GM18507 (cell line): ENCODE data around the gene NSF.
"Not testable (repeated sequence)": the region's sequence is repeated elsewhere in the genome, so short reads cannot be mapped to it uniquely, and the experiment has no call there.

Experiments
- DNase-seq: peaks from one replicate; pipeline ENCODE4 v3.0.0; 2011; ENCODE audit warnings: low read depth; ENCODE audit not compliant: insufficient read length; ENCODE audit errors: extremely low spot score
- FAIRE-seq: peaks from 2 replicates; lab custom pipeline; 2011; peaks lifted over from hg19 to GRCh38; lab: Jason Lieb, UNC

NSF gene

DNA sequence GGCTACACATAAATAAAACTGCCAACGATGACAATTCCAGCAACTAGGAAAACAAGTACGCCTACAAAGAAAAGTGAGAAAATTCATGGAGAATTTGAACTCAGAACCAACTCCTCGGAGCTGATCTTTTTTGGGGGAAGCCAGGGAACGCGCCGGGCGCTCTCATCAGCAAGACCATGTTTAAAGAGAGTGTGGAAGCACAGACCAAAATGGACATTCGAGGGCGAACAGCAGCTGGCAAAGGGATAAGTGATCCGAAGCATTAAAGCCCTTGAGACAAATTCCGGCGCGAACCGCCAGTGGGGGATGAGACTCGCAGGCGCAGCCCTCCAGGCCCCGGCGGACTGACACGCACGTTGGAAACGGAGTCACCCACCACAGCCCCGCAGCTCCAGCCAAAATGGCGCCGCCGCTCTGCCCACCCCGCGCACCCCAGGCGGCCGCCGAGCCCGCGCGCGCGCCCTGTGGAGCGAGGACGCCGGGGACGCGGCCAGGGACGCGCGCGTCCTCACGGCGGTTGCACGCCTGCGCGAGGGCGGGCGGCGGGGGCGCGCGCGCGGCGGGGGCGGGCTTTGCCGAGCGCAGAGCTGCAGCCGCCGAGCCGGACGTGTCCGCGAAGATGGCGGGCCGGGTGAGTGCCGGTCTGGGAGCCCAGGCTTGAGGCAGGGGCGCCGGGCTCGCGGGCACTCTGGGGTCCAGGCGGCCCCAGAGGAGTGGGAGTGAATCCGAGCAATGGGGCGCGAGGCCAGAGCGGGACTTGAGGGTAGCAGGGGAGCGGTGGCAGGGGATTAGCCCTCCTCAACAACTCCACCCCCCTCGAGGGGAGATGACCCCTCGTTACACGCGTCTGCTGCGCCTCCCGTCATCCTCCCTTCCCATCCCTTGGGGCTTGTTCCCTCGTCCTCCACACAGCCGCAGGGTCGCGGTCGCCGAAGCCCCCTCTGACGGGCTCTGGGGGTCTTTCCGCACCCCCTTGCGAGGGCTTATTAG lies at the start of gene NSF:
Gene NSF (plus strand): TSS at position 513 of the 990 bp plus-strand sequence. CDS start 107 bp downstream, at position 620.
- peak; percentile 62 for FAIRE-seq
- not testable (repeated sequence) for DNase-seq

DNA sequence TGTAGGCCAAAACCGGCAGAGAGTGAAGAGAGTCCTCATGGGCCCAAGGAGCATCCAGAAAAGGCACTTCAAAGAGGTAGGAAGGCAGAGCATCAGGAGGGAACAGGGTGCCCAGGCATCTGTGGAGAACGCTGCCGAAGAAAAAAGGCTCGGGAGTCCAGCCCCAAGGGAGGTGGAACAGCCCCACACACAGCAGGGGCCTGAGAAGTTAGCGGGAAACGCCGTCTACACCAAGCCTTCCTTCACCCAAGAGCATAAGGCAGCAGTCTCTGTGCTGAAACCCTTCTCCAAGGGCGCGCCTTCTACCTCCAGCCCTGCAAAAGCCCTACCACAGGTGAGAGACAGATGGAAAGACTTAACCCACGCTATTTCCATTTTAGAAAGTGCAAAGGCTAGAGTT lies 41.9 kb upstream of the NSF start:
- FAIRE-seq, DNase-seq: not testable (repeated sequence)

DNA sequence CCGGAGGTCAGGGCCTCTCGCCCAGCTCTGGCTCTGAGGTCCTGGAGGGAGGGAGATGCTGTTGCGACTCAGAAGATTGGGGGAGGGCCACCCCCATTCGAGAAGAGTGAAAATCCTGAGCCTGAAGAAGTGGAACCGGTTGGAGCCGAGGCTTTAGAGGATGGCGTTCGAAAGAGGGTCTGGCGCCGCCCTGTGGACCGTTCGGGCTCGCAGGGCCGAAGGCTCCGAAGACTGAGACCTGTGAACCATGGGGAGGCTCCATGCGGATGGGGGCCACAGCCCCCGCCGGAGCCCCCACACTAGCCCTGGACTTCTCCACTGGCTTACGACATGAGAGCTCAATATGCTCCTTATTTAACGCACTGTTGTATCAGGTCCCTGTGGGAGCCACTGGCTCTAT lies 31.3 kb upstream of the NSF start:
- not testable (repeated sequence) for FAIRE-seq, DNase-seq

DNA sequence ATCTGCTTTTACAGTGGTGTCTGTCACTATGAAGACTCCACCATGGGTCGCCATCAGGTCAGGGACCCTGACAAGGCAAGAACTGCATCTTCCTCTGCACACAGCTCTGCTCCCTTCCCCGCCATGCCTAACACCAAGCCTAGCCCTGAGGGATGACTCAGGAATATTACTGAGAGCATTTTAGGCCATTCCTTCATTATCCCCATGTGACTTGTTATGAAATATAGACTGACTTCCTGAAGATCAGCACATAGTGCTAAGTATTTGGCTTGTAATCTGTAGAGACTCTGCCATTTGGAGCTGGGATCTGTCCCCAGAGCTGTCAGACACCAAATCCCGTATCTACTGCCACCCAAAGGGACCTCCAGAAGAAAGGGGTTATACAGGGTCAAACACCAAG lies 30.4 kb upstream of the NSF start:
- DNase-seq, FAIRE-seq: not testable (repeated sequence)

DNA sequence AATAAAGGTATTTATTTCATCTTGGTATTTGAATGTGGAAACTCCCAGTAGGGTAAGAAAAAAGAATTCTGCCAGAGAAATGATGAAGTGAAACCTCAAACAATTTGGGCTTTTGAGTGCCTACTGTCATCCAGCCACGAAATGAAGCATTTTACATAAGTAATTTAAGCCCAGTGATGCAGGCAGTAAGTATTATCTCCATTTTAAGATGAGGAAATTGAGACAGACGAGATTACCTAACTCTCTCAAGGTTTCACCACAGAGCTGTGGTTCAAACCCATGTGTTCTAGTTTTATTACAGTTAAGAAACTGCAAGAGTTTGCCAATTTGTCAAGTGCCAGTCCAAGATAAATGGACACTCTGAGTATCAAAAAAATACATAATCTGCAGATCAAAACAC lies 24.2 kb upstream of the NSF start:
- not testable (repeated sequence) for FAIRE-seq, DNase-seq

DNA sequence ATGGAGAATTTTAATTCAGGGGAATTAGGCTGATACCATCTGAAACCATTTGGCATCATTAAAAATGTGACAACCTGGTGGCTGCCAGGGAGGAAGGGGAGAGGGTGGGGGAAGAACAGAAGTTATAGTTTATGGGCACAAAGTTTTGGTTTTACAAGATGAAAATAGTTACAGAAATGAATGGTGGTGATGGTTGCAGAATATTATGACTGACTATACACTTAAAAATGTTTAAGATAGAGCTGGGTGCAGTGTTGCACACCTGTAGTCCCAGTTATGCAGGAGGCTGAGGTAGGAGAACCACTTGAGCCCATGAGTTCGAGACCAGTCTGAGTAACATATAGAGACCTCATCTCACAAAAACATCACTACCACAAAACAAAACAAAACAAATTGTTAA lies 23.5 kb upstream of the NSF start:
- DNase-seq, FAIRE-seq: not testable (repeated sequence)

DNA sequence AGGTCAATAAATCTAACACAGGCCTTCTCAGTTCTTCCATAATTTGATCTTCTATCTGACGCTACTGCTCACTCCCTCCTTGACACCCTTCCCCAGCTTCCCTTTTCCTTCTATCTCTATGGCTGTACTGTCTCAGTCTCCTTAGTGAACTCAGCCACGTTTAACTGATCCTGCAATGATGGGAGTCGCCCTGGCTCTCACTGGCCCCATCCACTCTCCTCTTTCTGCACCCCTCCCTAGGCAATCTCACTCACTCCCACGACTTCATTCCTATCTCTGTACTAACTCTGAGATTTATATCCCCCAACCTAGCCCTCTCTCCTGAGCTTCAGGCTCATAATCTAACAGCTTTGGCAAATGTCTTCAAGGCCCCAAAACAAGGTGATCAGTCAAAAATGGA lies 18.7 kb upstream of the NSF start:
- not testable (repeated sequence) for DNase-seq, FAIRE-seq

DNA sequence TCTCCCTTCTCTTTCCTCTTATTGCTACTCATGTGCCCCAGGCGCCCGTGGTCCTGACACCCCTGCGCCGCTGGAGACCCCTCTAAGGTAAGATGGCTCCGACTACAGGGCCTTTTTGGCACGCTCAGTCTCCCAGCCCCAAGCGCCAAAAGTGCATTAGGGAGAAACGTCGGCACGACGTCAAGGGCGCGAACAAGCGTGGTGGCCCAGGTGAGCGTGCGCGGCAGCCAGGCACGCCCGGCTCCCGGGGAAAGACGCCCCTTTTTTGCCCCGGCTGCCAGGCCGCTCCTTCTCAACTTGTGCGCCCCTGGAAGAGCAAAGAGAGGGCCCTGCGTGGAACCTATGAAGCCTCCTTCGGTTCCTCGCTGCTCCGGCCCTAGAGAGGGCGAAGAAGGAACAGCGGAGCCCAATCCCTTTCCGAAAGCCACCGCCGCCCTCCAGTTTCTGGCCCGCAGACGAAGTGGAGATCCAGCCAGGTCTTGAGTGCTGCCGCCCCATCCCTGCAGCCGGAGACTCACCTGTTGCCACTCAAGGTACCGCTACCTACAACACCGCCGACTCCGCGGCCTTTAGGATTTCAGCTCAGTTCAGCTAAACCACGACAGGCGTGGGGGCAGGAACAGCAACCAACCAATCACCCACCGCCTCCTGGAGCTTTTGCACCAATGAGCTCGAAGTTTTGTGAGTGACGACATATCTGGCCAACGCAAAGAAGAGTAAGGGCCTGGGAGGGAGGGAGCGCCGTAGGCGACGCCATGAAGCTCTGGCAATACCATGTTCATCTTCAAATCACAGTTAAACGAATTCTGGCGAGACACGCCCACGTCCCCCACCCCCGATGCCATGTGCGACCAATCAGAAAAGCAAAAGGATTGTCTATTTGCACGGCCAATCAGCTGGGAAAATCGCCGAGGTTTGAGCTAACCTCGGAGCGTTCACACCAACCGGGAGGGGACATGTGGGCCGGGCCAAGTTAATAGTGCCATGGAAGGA lies 11.1 kb upstream of the NSF start, which contains the start of gene ARL17A:
Gene ARL17A (minus strand): TSS at position 609 of the 993 bp plus-strand sequence. CDS start 3,369 bp downstream, outside the sequence.
- FAIRE-seq: peak; percentile 99
- not testable (repeated sequence) for DNase-seq

DNA sequence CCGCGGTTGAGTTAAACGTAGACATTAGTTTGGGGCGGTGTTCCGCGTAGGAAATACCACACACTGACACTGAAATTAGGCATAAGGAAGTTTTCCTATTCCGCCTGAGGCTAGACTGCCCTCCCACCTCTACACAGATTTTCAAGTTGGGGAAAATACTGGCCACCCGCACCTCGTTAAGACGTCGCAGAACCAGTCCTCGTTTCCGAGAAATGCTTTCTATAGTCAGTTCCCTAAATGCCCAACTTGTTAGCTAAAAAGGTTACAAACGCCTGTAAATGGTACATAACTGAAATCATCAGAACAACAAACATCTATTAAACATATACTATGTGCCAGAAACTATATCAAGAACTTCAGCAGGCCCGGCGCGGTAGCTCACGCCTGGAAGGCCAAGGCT lies 10.4 kb upstream of the NSF start:
- not testable (repeated sequence) for FAIRE-seq, DNase-seq

DNA sequence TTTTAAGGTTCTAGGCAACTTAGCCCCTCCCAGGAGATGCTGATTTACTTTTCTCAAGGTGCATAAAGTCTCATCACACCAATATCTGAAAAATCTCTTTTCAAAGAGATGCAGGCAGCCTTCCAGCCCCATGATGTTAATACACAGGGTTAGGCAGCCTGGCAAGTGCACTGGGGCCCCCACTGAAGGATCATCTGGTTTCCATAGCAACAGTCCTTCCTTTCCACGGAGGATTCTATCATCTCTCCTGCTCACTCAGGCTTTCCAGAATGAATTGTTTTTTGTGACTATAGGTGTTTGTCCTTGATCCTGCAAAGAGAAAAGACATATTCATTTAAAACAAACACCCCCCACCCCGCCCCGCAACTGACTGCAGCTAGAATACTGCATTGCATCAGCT lies 5.0 kb upstream of the NSF start:
- not testable (repeated sequence) for FAIRE-seq, DNase-seq

DNA sequence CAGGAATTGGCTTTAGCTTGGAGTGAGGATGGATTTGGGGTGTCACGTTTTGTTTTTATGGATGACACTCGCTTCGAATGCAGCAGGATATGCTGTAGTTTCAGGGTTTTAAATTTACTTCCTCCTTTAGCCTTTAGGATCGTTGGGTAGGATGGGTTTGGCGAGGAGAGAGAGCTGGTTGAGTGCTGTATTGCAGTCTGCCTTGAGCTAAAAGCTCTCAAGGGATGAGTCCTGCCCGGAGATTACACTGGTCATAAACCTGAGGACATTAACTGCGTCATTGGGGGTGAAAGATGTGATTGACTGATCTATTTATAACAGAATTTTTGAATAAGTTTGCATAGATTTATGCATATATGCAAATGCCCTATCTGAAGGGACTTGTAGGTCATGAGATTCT lies 863 bp downstream of the NSF start:
- peak; percentile 77 for FAIRE-seq
- DNase-seq: not testable (repeated sequence)

DNA sequence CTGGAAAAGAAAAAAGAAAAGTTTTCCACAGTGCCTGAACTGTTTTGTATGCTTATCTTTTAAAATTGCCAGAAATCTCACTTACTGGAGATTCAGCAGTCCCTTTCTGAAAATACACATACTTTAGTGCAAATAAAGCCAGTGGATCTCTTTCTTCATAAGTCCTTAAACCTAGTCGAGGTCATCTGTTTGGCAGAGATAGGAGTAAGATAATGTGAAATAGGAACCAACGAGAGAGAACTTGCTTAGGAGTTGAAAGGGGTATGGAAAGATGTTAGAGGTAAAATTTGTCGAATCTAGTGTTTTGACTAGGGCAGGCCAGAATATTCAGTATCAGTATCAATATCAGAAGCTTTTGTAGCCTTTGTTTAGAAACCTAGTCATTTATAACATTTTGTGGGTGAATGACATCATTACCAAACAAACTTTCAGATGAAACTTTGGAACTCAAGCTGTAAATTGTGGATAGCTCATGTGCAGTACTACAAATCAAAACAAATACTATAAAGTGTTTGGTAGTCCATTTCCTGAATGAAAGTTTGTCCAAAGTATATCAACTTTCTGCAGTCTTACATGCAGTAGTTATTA lies 8.0 kb downstream of the NSF start:
- FAIRE-seq: peak; percentile 72
- DNase-seq: not testable (repeated sequence)

DNA sequence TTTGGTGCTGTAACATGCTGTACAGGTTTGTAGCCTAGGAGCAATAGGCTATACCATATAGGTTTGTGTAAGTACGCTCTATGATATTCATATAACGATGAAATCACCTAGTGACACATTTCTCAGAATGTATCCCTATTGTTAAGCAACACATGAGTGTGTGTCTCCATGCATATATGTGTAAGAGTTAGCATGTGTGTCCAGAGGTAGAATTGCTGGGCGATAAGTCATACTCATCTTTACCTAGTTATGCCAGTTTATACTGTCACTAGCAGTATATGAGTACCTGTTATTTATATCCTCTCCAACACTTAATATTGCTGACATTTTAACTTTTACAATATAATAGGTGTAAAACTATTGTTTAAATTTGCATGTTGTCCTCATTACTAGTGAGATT lies 10.3 kb downstream of the NSF start:
- DNase-seq, FAIRE-seq: not testable (repeated sequence)

DNA sequence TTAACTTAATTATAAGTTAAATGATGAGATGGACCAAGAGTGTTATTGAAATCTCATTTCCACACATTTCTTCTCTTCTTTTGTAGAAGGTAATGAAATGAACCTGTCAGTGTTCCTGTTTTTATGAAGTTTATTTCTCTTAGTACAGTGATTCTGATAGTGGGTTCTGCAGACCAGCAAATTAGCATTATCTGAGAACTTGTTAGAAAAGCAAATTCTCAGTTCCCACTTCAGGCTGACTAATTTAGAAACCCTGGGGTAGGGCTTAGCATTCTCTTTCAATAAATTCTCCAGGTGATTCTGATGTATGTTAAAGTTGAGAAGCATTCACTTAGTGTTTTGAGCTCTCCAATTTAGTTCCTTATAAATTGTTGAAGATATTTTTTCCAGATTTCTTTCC lies 12.7 kb downstream of the NSF start:
- DNase-seq: not testable (repeated sequence)
- peak; percentile 73 for FAIRE-seq

DNA sequence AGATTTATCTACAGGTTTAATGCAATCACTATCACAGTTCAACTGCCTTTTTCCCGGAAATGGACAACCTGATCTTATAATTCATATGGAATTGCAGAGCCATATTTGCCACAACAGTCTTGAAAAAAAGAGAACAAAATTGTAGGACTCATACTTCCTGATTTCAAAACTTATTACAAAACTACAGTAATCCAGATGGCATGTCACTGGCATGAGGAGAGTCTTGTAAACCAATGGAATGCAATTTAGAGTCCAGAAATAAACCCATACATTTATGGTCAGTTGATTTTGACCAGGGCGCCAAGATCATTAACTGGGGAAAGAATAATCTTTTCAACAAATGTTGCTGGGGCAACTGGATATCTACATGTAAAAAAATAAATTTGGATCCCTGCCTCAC lies 20.8 kb downstream of the NSF start:
- not testable (repeated sequence) for DNase-seq, FAIRE-seq

DNA sequence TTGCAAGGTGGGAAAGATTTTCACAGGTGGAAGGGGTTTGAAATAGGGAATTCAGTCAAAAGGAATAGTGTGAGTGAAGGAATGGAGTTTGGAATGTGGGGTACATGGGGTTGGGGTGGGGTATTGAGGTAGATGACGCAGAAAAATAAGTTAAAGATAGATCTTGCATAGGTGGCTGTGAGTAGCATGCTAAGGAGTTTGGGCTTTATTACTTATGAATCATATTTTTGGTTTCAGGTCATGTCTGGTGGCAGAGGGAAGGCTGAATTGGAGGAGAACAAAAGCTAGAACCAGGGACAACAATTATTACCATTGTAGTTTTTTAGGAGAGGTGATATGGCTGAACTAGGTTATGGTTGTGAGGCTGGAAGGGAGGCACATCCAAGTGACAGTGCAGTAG lies 23.4 kb downstream of the NSF start:
- DNase-seq: not testable (repeated sequence)
- peak; percentile 5 for FAIRE-seq

DNA sequence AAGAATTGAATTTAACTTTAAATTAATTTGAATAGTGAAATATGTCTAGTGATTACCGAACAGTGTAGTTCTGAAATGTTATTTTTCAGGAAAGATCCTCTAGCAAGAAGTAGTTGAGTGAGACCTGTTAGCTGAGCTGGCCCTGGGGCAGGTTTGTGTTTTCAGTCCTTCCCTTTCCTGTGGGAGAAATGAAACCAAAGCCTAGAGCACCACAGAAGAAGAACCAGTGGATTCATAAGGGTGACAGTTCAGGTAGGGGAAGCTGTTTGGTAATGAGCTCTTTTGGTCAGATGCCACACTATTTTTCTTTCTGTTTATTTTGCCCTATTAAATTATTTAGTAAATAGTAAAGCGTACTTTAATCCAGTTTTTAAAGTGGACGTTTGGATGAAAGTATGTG lies 26.7 kb downstream of the NSF start:
- FAIRE-seq: peak; percentile 35
- not testable (repeated sequence) for DNase-seq

DNA sequence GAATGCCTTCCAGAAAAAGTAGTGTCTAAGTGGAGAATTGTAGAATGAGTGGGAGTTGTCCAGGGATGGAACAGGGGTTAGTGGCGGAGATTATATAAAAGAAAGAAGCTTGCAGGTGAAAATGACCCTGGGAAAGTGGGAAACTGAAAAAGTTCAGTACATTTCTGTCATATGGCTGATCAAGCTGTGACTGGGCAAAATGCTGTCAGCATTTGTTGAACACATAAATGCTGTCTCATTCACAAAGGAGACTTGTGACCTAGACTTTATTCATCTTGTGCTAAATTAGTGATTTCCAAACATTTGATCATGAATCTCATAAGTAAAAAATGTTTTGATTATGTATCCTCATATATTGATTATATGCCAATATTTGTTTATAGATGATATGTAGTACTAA lies 28.5 kb downstream of the NSF start:
- DNase-seq, FAIRE-seq: not testable (repeated sequence)

DNA sequence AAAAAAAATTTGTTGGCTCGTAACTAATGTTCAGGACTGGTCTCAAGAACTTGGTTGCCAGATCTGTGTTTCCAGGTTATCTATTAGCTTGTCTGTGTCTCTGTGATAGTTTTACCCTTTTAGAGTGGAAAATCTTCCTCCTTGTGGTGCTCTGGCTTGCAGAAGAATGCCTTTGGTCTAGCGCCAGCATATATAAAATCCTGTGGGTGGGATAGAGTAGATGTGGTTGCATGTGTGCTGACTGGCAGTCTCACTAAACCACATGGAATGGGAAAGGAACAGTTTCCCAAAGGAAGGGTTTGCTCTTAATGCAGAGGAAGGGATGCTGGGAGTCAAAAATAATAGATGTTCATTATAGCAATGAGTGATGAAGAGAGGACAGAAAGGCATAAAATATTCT lies 33.3 kb downstream of the NSF start:
- DNase-seq, FAIRE-seq: not testable (repeated sequence)
